Measurements from ENCODE around the gene REXO5. TPM values are rescaled to one million over a fixed set of nuclear protein-coding genes. Genes with fewer than 3 reads are reported as not detected.

The REXO5 gene
- total and polyA plus RNA-seq, 10 of the 15 experiments (the other 5 are each of a cell fraction or from before 2014, with no cell fraction given), result 3.8 to 15.5 (median 10.1) TPM

GRCh38 chr16:20846030-20846429, 39.7 kb downstream of the REXO5 start (continued):
- TF ChIP-seq MEF2B (IDR thresholded peaks at IDR 0.05; ENCODE audit: partially characterized antibody, poor library complexity, severe bottlenecking) (no peak), KLF5 (IDR thresholded peaks at IDR 0.05; ENCODE audit: partially characterized antibody) (no peak), IRF3 (IDR thresholded peaks at IDR 0.05) (no peak), SMARCA5 (IDR thresholded peaks at IDR 0.05) (no peak), FOXK2 (IDR thresholded peaks at IDR 0.05) (no peak), IRF5 (IDR thresholded peaks at IDR 0.05; ENCODE audit: borderline replicate concordance) (no peak), KAT2A (conservative IDR thresholded peaks at IDR 0.05; ENCODE audit: control insufficient read depth, low read depth, low read length) (no peak), ATF3 (IDR thresholded peaks at IDR 0.05; ENCODE audit: borderline replicate concordance, extremely low read depth, low read depth, low read length) (no peak)
- TF ChIP-seq, protein P1, sequence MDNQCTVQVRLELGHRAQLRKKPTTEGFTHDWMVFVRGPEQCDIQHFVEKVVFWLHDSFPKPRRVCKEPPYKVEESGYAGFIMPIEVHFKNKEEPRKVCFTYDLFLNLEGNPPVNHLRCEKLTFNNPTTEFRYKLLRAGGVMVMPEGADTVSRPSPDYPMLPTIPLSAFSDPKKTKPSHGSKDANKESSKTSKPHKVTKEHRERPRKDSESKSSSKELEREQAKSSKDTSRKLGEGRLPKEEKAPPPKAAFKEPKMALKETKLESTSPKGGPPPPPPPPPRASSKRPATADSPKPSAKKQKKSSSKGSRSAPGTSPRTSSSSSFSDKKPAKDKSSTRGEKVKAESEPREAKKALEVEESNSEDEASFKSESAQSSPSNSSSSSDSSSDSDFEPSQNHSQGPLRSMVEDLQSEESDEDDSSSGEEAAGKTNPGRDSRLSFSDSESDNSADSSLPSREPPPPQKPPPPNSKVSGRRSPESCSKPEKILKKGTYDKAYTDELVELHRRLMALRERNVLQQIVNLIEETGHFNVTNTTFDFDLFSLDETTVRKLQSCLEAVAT (IDR thresholded peaks at IDR 0.05), result no peak
